Stimulated activated naive CD4-positive, alpha-beta T cell treated with Interleukin-2 at 50 U/mL for 16 hours (primary cell): Measurements from ENCODE around the gene ARHGAP15.
A peak's percentile ranks its signal among the peaks of the same experiment; 100 is the strongest.
"Not testable (repeated sequence)": the region's sequence is repeated elsewhere in the genome, so short reads cannot be mapped to it uniquely, and the experiment has no call there.

Experiments used
- DNase-seq: peaks from one replicate; lab custom pipeline; 2025; lab: John Stamatoyannopoulos, UW

Gene ARHGAP15

GRCh38 chr2:143128681-143129580 lies at the start of gene ARHGAP15:
Gene ARHGAP15 (plus strand): TSS chr2:143129419.
- DNase-seq, result peak; percentile 73

DNA sequence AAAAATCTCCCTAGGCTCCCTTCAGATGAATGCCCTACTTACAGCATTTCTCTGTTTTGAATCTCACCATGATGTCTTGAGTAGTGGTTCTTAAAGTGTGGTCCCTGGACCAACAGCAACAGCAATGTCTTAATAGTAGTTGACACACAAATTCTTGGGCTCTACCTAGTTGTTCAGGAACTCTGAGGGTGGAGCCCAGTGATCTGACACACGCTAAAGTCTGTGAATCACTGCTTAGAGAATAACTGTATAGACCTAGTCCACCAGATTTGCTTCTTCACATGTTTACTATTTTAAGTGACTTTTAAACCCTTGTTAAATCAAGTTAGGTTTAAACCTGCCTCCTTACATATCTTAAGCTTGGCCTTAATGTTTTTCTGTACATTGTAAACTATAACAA lies 47.6 kb upstream of the ARHGAP15 start:
- DNase-seq, result no peak

GRCh38 chr2:143083636-143084035 lies 45.6 kb upstream of the ARHGAP15 start:
- DNase-seq, result no peak

DNA sequence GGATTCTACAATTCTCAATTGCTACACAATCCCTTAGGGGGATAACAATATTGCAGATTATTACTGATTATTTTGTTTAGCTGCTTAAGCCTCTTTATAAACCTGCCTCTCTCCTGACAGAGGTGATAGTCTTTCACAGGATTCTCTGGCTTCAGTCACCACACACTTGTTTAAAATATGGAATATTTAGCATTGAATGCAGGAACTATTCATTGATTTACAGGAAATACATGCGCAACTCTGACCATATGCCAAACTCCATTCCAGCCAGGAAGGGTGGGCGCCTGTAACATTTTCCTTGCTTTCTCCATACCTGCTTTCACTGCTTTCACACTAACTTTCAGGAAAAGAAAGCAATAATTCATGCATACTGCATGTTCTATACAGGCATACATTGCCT lies 44.8 kb upstream of the ARHGAP15 start:
- no peak for DNase-seq

- DNase-seq, result no peak
Observed at GRCh38 chr2:143085125-143085784, 44.0 kb upstream of the ARHGAP15 start.

- no peak for DNase-seq
Observed at GRCh38 chr2:143087033-143087432, 42.2 kb upstream of the ARHGAP15 start.

GRCh38 chr2:143088388-143088787 lies 40.8 kb upstream of the ARHGAP15 start:
- no peak for DNase-seq

GRCh38 chr2:143089520-143089919 lies 39.7 kb upstream of the ARHGAP15 start:
- not testable (repeated sequence) for DNase-seq

GRCh38 chr2:143110758-143111428 lies 18.3 kb upstream of the ARHGAP15 start:
- DNase-seq, result peak; percentile 37

DNA sequence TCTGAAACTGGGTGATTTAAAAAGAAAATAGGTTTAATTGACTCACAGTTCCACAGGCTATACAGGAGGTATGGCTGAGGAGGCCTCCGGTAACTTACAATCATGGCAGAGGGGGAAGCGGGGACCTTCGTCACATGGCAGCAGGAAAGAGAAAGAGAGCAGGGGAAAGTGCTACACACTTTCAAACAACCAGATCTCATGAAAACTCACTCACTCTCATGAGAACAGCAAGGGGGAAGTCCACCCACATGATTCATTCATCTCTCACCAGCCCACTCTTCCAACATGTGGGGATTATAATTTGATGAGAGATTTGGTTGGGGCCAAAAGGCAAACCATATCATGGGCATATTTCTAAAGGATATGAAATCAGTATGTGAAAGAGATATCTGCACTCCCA lies 12.0 kb upstream of the ARHGAP15 start:
- DNase-seq, result no peak

DNA sequence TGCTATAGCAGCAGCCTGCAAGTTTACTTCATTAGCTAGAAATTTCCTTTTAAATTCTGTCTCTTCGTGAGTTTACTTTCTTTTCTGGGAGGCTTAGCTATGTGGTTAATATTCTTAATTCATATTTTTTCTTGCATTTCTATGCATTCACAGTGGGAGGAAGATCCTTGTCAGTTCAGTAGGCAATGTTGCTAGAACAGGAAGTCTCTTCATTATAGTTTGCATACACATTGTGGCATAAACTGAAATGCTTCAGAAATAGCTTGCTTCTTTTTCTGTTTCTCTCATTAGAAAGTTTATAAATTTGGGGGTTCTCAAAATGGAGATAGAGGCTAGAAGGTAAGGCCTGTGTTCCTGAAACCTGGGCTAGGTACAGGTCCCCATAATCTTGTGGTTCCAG lies 8.1 kb upstream of the ARHGAP15 start:
- no peak for DNase-seq

DNA sequence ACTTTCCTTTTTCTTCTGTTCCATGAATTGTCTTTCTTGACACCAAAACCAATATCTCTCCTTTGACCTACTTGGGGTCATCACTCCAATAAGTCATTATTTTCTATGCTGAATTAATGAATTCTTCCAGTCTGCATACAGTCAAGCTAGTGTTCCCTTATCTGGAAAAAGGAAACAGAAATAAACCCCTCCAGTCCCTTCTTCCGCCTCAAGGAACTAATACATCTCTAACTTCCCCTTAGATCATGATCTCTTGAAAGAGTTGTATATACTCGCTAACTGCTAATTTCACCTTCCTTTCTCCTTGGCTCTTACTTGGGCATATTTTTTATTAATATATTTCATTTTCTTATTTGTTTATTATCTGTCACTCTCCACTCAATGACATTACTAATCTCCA lies 7.3 kb upstream of the ARHGAP15 start:
- DNase-seq, result no peak

DNA sequence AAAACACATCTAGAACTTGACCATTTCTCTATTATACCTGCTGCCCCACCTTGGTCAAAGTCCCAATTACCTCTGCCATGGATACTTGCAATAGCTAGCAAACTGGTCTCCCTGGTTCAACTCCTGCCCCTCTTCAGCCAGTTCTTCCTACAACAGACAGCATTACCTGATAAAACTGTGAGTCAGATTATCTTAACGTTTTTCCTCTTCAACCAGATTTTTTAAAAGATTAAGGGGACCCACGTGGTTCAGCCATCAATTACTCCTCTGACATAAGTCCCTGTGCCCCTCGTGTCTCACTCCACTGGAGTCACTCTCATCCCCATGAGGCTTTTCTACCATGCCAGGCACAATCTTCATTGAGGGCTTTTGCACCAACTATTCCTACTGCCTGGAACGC lies 5.3 kb upstream of the ARHGAP15 start:
- no peak for DNase-seq

GRCh38 chr2:143124445-143124844 lies 4.8 kb upstream of the ARHGAP15 start:
- DNase-seq, result no peak

DNA sequence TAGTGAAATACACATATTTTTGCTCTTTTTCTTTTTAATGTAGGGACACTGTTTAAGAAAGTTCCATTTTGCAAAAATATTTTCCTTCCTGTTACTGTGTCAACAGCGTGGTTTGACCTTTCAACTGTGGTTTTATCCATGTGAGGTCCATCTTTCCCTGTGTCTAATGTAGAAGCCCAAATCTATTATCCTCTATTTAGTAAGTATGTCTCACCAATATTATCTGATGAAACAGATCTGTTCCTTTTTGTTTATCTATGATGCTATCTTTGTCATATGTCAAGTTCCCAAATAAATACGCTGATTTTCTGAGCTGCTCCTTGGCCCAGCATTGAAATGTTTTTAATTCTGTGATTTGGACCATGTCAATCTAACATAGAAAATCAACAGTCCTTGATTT lies 3.5 kb upstream of the ARHGAP15 start:
- no peak for DNase-seq

GRCh38 chr2:143132355-143132754 lies 3.1 kb downstream of the ARHGAP15 start:
- DNase-seq, result no peak

DNA sequence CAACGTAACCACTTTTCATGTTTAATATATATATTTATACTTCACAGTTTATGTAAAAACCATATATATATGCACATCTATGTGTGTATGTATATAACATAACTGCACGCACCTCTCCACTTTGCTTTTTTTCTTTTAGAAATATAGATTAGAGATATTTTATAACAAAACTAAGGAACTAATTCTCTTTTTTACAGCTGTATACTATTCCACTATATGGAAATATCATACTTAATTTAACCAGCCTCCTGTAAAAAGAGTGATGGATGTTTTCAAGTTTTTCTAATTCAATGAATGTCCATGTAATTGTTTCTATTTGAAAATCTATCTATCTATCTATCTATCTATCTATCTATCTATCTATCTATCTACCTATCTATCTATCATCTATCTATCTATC lies 4.6 kb downstream of the ARHGAP15 start:
- DNase-seq, result no peak

GRCh38 chr2:143138292-143138691 lies 9.1 kb downstream of the ARHGAP15 start:
- no peak for DNase-seq

- no peak for DNase-seq
Observed at GRCh38 chr2:143139835-143140393, 10.7 kb downstream of the ARHGAP15 start.

DNA sequence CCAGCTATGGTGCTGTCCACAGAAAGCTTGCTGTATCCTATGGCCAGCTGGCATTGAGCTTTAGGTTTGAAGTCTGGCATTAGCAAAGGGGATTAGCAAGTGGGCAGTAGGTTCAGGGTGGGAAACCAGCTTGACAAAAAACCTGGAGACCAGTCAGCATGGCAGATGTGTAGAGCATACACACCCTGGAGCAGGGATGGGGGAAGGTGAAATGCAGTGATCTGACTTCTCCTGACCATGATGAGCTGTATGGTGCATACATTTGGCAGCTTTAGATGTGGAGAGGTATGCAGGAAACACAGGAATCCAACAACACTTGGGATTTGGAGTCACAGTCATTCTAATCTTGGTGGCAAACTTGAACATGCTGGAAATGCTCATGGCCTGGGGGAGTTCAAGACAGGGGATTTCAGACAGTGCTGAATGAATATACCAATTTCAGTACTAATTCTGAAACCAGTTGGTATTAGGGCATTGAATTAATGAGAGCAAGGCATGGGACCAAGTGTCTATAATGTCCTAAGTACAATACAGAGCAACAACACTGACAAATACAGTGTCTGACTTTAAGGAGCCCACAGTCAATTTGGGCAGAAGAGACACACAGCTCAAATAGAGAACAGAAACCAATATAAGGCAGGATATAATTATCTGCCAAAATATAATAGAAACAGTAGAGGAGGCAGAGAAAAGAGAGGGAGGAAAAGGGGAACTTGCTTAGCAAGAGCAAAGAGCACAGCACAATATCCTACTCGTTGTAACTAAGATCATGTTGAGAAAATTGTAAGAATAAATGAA lies 11.8 kb downstream of the ARHGAP15 start:
- no peak for DNase-seq

DNA sequence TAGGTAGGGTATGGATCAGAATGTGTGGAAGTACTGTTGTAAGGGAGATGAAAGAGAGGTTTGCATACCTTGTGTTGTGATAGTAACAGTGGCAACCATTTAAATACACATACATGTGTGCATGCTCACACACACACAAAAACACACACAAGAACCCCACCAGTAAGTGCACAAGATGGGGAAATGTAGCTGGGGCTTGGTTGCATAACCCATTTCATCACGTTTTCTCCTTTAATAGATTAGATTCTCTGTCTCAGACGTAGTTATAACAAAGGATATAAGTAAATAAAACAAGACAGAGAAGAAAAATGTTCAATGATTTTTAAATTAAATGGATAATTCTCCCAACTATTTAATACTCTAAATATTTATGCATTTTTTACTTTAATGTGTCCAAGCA lies 13.4 kb downstream of the ARHGAP15 start:
- DNase-seq, result no peak
